ENCODE data around the gene CDC6.

DNA sequence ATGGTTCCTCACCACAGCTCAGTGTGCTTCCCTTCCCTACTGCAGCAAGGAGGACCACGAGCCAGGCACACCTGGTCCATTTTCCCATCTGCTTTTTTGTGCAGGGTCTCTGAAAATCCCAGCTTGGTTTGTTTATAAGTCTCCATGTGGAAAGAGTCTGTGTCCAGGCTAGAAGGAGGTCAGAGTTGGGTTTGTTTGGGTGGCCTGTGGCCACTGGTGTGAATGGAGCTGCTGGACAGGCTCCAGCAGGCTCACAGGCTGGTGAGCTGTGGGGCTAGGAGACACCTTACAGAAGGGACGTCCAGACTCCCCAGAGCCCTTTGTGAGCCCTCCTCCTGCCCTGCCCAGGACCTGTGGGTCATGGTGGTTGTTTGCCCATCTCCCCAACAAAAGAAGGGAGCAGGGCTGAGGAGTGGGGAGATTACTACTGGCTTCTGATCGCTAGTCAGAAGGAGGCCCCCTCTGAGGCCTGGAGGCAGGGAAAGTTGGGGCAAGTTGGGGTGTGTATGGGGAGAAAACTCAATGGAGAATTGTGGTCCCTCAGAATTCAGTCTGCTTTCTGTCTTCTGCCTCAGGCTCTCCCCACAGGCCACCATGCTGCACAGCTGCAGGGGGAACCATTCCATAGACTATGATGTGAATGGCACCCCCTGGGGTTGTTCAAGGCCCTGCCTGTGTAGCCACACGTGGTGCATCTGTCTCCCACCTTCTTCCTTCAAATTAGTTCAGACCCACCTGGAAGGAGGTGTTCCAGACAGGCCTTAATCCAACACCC is 25.4 kb downstream of the CDC6 start:
- no peak for TF ChIP-seq GATA2 (IDR thresholded peaks at IDR 0.05; ENCODE audit: low read depth, low read length)
- TF ChIP-seq GATA3 (IDR thresholded peaks at IDR 0.05; ENCODE audit: low read depth, low read length): no peak

Data from SH-SY5Y (cell line).